HFFc6 (cell line): ENCODE results near the gene COIL. TPM values are rescaled to one million over a fixed set of nuclear protein-coding genes. Genes with fewer than 3 reads are reported as not detected.
A peak's percentile ranks its signal among the peaks of the same experiment; 100 is the strongest.

Source experiments
- DNase-seq: peaks from one replicate; pipeline ENCODE4 v3.0.0-alpha.2; 2018
- H3K27ac Mint-ChIP-seq: 2 replicates; pipeline ENCODE4 v1.8.0; 2020; ENCODE audit warnings: mild to moderate bottlenecking, mixed read lengths
- H3K27me3 Mint-ChIP-seq: 2 replicates; pipeline ENCODE4 v1.8.0; 2021; ENCODE audit warnings: mild to moderate bottlenecking, moderate library complexity, mixed read lengths; ENCODE audit not compliant: insufficient read depth
- H3K36me3 Mint-ChIP-seq: 2 replicates; pipeline ENCODE4 v1.8.0; 2021; ENCODE audit warnings: low read depth, mixed read lengths
- H3K4me1 Mint-ChIP-seq: 2 replicates; pipeline ENCODE4 v1.8.0; 2020; ENCODE audit warnings: low read depth, mixed read lengths
- H3K4me3 Mint-ChIP-seq: 2 replicates; pipeline ENCODE4 v1.8.0; 2020; ENCODE audit warnings: mild to moderate bottlenecking, moderate library complexity, mixed read lengths
- H3K9me3 Mint-ChIP-seq: 2 replicates; pipeline ENCODE4 v1.8.0; 2020; ENCODE audit warnings: mild to moderate bottlenecking, mixed read lengths
- total RNA-seq, 6 experiments: library from RNA; stranded (reverse); fragmentation: NEBNext Ultra II Directional; extraction: Animal tissue kit (Norgen Biotek cat#: 25700); gene quantifications; 2 replicates in 1 of 6; 3 replicates in 5 of 6; pipeline ENCODE4 v1.2.3, GENCODE V29; 2021
- TF ChIP-seq, protein P1 (sequence below): fragments of 200-600 bp; sonication (generic); IDR thresholded peaks from 2 replicates; pipeline ENCODE4 v1.5.0; 2021; ENCODE audit warnings: antibody characterized with exemption, mild to moderate bottlenecking

Gene COIL
- total RNA-seq, 6 experiments from 2014 or later, result 13.6 to 16.4 (median 16.2) TPM

DNA sequence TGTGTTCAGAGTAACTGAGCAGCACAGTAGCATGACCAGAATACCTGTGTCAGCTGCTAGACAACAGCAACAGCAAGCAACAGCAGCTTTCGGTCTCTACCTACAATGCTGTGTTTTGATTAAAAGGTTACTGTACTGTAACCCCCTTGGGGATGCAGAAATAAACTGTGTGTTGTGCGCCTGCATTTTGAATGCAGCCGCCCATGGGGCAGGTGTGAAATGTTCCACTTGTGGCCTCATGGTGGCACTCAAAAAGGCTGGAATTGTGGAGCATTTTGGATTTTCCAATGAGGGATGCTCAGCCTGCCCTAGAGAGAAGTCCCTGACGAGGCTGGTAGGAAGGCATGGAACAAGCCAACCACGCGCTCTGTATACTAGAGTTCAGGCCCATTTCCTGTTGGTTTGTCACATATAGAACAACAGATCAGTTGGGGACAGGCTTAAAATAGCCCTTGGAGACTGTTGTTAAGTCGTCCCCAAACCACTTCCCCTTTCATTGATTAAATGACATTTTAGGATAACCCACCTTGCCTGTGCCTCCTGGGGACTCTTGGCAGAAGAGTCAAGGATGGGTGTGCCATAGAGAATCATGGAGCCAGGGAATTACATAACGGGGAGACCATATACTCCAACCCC is 44.2 kb upstream of the COIL start:
- no peak for DNase-seq
- TF ChIP-seq, protein P1, sequence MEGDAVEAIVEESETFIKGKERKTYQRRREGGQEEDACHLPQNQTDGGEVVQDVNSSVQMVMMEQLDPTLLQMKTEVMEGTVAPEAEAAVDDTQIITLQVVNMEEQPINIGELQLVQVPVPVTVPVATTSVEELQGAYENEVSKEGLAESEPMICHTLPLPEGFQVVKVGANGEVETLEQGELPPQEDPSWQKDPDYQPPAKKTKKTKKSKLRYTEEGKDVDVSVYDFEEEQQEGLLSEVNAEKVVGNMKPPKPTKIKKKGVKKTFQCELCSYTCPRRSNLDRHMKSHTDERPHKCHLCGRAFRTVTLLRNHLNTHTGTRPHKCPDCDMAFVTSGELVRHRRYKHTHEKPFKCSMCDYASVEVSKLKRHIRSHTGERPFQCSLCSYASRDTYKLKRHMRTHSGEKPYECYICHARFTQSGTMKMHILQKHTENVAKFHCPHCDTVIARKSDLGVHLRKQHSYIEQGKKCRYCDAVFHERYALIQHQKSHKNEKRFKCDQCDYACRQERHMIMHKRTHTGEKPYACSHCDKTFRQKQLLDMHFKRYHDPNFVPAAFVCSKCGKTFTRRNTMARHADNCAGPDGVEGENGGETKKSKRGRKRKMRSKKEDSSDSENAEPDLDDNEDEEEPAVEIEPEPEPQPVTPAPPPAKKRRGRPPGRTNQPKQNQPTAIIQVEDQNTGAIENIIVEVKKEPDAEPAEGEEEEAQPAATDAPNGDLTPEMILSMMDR, result peak; percentile 32
- no peak overlapping the region for H3K4me3 Mint-ChIP-seq
- peaks cover 15% of the 10 kb centered on the region; the same call in 1 of the 2 replicates for H3K36me3 Mint-ChIP-seq
- H3K9me3 Mint-ChIP-seq, result no peaks in the 10 kb centered on the region
- H3K4me1 Mint-ChIP-seq, result peaks cover 8% of the 10 kb centered on the region
- no peak overlapping the region for H3K27ac Mint-ChIP-seq
- peaks cover 3% of the 10 kb centered on the region for H3K27me3 Mint-ChIP-seq

DNA sequence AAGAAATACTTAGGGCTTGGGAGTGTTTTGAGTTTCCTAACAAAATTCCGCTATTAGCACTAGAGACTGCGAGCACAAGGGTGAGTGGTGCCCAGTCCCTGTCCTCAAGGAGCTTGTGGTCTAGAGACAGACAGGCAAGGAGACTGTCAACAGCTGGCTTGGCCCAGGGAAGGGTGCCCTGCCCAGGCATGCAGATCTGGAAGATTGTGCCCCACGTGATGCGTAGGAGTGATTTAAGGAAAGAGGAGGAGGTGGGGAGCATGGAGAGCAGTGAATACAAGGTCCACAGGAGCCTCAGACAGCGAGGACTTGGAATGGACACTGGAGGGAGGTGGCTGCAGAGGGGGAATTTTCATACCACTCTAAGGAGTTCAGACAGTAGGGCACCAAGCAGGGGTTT is 42.1 kb upstream of the COIL start:
- TF ChIP-seq, protein P1, result no peak
- H3K27ac Mint-ChIP-seq, result no peak overlapping the region
- no peaks in the 10 kb centered on the region; the same call in 1 of the 2 replicates for H3K27me3 Mint-ChIP-seq
- H3K4me1 Mint-ChIP-seq, result peaks cover 5% of the 10 kb centered on the region; the same call in 1 of the 2 replicates
- no peak for DNase-seq
- peaks cover 15% of the 10 kb centered on the region; the same call in 1 of the 2 replicates for H3K36me3 Mint-ChIP-seq
- no peaks in the 10 kb centered on the region for H3K9me3 Mint-ChIP-seq
- no peak overlapping the region for H3K4me3 Mint-ChIP-seq

DNA sequence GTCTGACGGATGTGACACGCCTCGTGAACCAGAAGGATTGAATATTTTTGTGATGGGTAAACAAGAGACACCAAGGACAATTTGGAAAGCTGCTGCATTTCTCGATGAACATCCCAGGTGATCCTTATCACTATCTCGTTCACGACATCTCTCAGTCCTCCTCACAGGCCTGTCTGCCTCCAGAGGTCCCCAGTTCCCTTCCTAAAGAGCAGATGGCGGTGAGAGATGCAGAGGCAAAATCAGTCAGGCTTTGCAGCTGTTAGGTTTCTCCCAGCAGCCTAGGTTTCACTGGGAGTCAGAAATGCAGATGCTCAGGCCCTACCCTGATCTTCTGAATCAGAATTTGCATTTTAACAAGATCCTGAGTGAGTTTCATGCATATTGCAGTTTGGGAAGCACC is 40.7 kb upstream of the COIL start:
- no peak overlapping the region for H3K27ac Mint-ChIP-seq
- no peak for DNase-seq
- H3K4me3 Mint-ChIP-seq, result no peak overlapping the region
- no peaks in the 10 kb centered on the region; the same call in 1 of the 2 replicates for H3K27me3 Mint-ChIP-seq
- TF ChIP-seq, protein P1, result no peak
- peaks cover 15% of the 10 kb centered on the region; the same call in 1 of the 2 replicates for H3K36me3 Mint-ChIP-seq
- H3K4me1 Mint-ChIP-seq, result peaks cover 5% of the 10 kb centered on the region; the same call in 1 of the 2 replicates
- no peaks in the 10 kb centered on the region for H3K9me3 Mint-ChIP-seq

DNA sequence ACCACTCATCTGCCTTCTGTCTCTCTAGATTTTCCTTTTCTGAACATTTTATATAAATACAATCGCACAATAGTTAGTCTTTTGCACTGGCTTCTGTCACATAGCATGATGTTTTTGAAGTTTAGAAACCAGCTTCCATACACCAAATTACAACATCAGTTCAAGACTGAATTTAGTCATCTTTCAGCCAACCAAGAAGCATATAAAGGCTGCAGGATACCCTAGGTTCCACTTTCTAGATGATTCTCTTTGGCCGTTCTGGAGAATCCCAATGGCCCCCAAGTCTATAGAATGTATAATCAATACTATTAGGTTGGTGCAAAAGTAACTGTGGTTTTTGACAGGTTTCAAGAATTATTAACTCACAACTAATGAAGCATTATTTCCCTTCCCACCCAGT is 36.5 kb upstream of the COIL start:
- TF ChIP-seq, protein P1, result no peak
- H3K4me3 Mint-ChIP-seq, result no peak overlapping the region
- no peak for DNase-seq
- no peaks in the 10 kb centered on the region for H3K9me3 Mint-ChIP-seq
- H3K27me3 Mint-ChIP-seq, result no peaks in the 10 kb centered on the region; the same call in 1 of the 2 replicates
- peaks cover 9% of the 10 kb centered on the region; the same call in 1 of the 2 replicates for H3K36me3 Mint-ChIP-seq
- H3K4me1 Mint-ChIP-seq, result peaks cover 11% of the 10 kb centered on the region
- no peak overlapping the region for H3K27ac Mint-ChIP-seq

DNA sequence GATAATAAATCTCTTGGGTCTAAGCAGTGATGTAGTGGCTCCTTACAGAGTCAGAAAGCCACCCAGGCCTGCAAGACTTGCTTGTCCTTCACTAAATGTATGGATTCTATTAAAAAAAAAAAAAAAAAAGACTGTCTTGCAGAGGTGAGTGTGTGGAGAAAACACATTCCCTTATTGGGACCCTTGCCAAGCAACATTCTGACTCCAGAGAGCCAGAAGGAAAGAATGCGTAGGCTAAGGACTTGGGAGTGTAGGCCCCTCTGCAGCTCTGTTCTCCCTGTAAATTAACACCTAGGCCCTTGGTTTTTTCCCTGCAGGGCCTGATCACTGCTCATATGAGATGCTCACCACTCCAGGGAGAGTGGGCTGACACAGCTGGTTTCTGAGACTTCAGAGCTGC is 34.9 kb upstream of the COIL start:
- no peak for DNase-seq

More for the DNA sequence above, 34.9 kb upstream of the COIL start:
- Mint-ChIP-seq H3K36me3 (peaks cover 6% of the 10 kb centered on the region; the same call in 1 of the 2 replicates), H3K27me3 (no peaks in the 10 kb centered on the region; the same call in 1 of the 2 replicates), H3K4me1 (peaks cover 11% of the 10 kb centered on the region), H3K9me3 (no peaks in the 10 kb centered on the region), H3K4me3 (no peak overlapping the region), H3K27ac (no peak overlapping the region)
- TF ChIP-seq, protein P1, result no peak
